ENCODE data around the gene VPREB3.

- TF ChIP-seq CTCF (IDR thresholded peaks at IDR 0.05) (no peak), POLR2A (IDR thresholded peaks at IDR 0.05) (no peak), POLR2AphosphoS5 (IDR thresholded peaks at IDR 0.05) (no peak)
Observed at GRCh38 chr22:23743303-23743705, 10.9 kb downstream of the VPREB3 start.
